Measurements from ENCODE around the gene IKZF3.

Gene IKZF3

GRCh38 chr17:39719563-39720355, 144.4 kb downstream of the IKZF3 start:
- no peak for DNase-seq (ENCODE audit: low read depth)
- no peak for TF ChIP-seq CTCF (conservative IDR thresholded peaks at IDR 0.05; ENCODE audit: control insufficient read depth, insufficient read depth, low read depth, low read length)
- no peak overlapping the region for H3K4me3 ChIP-seq (ENCODE audit: control insufficient read depth, low read depth, low read length)

GRCh38 chr17:39717660-39718059, 146.5 kb downstream of the IKZF3 start:
- TF ChIP-seq CTCF (conservative IDR thresholded peaks at IDR 0.05; ENCODE audit: control insufficient read depth, insufficient read depth, low read depth, low read length), result no peak
- no peak for DNase-seq (ENCODE audit: low read depth)
- H3K4me3 ChIP-seq (ENCODE audit: control insufficient read depth, low read depth, low read length), result no peak overlapping the region

GRCh38 chr17:39716879-39717536, 147.1 kb downstream of the IKZF3 start:
- DNase-seq (ENCODE audit: low read depth), result no peak
- TF ChIP-seq CTCF (conservative IDR thresholded peaks at IDR 0.05; ENCODE audit: control insufficient read depth, insufficient read depth, low read depth, low read length), result no peak
- no peak overlapping the region for H3K4me3 ChIP-seq (ENCODE audit: control insufficient read depth, low read depth, low read length)

- no peak for TF ChIP-seq CTCF (conservative IDR thresholded peaks at IDR 0.05; ENCODE audit: control insufficient read depth, insufficient read depth, low read depth, low read length)
- H3K4me3 ChIP-seq (ENCODE audit: control insufficient read depth, low read depth, low read length), result no peak overlapping the region
- no peak for DNase-seq (ENCODE audit: low read depth)
These were observed 147.9 kb downstream of the IKZF3 start for GRCh38 chr17:39716073-39716818.

- no peak overlapping the region for H3K4me3 ChIP-seq (ENCODE audit: control insufficient read depth, low read depth, low read length)
- DNase-seq (ENCODE audit: low read depth), result no peak
- TF ChIP-seq CTCF (conservative IDR thresholded peaks at IDR 0.05; ENCODE audit: control insufficient read depth, insufficient read depth, low read depth, low read length), result no peak
These were observed 148.6 kb downstream of the IKZF3 start for GRCh38 chr17:39715375-39716072.

- TF ChIP-seq CTCF (conservative IDR thresholded peaks at IDR 0.05; ENCODE audit: control insufficient read depth, insufficient read depth, low read depth, low read length), result no peak
These were observed 149.9 kb downstream of the IKZF3 start for GRCh38 chr17:39714234-39714633.

More at GRCh38 chr17:39714234-39714633, 149.9 kb downstream of the IKZF3 start:
- no peak for DNase-seq (ENCODE audit: low read depth)
- H3K4me3 ChIP-seq (ENCODE audit: control insufficient read depth, low read depth, low read length), result no peak overlapping the region
